B cell (primary cell): ENCODE data around the gene GRIK3.

Source experiments
- CTCF ChIP-seq: fragments of 200-600 bp; IDR thresholded peaks from one replicate; pipeline ENCODE4 v1.8.0; 2022; ENCODE audit warnings: antibody characterized with exemption, mild to moderate bottlenecking
- EZH2 ChIP-seq: IDR thresholded peaks from 2 replicates; pipeline ENCODE4 v1.6.1; 2012; ENCODE audit warnings: borderline replicate concordance, low read depth, mild to moderate bottlenecking, moderate library complexity, low read length; ENCODE audit not compliant: insufficient read depth, poor library complexity, severe bottlenecking

GRCh38 chr1:36989241-36989640, 45.1 kb downstream of the GRIK3 start:
- no peak for TF ChIP-seq CTCF
- TF ChIP-seq EZH2, result no peak
